Nephron (organoid): ENCODE data around the gene HNRNPAB.
A peak's percentile ranks its signal among the peaks of the same experiment; 100 is the strongest.

Source experiments
- H3K27ac Mint-ChIP-seq, 3 experiments: 2 replicates each; pipeline ENCODE4 v1.8.0; 2020; ENCODE audit warnings: mixed read lengths in 3 of 3, mild to moderate bottlenecking in 2 of 3, moderate library complexity in 1 of 3
- H3K27me3 Mint-ChIP-seq: 2 replicates; pipeline ENCODE4 v1.8.0; 2021; ENCODE audit warnings: low read depth, mild to moderate bottlenecking, moderate library complexity, mixed read lengths
- H3K36me3 Mint-ChIP-seq: 2 replicates; pipeline ENCODE4 v1.8.0; 2020; ENCODE audit warnings: low read depth, mixed read lengths
- H3K4me1 Mint-ChIP-seq: 2 replicates; pipeline ENCODE4 v1.8.0; 2020; ENCODE audit warnings: mixed read lengths
- H3K4me3 Mint-ChIP-seq, 3 experiments: 2 replicates each; pipeline ENCODE4 v1.8.0; 2020; ENCODE audit warnings: mild to moderate bottlenecking in 3 of 3, mixed read lengths in 3 of 3, moderate library complexity in 2 of 3
- H3K9me3 Mint-ChIP-seq: 2 replicates; pipeline ENCODE4 v1.8.0; 2020; ENCODE audit warnings: mixed read lengths
- CTCF ChIP-seq, 3 experiments: fragments of 200-600 bp; sonication (generic); IDR thresholded peaks; one replicate each; pipeline ENCODE4 v1.5.0; 2021; ENCODE audit warnings: antibody characterized with exemption in 3 of 3; ENCODE audit not compliant: unreplicated experiment in 3 of 3

Gene HNRNPAB

DNA sequence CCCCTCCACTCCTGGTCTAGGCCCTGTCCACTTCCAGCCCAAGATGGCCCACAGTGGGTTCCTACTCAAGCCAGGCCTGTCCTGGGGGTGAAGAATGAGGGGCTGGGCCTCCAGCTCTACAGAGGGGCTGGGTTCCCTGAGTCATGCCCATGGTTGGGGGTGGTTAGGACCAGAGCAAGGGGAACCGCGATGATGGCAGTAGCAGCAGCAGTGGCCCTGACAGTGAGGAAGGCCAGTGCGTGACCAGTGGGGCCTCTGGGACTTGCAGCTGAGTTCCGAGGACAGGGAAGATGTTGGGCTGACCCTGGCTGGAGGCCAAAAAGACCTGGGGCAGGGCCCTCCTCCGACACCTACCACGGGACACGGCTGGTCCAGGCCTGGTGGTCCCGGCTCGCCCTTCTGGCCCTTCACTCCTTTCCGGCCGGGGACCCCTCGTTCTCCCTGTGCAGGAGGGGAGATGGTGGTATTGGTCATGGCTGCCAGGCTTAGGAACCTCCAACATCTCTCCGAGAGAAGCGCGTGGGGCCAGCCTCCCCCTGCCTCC, 37.4 kb downstream of the HNRNPAB start:
- no peak for TF ChIP-seq CTCF (IDR thresholded peaks at IDR 0.05; ENCODE audit: unreplicated experiment in 3 of 3)
- H3K4me1 Mint-ChIP-seq: peaks cover 8% of the 10 kb centered on the region
- no peaks in the 10 kb centered on the region for H3K36me3 Mint-ChIP-seq
- H3K27ac Mint-ChIP-seq: no peak overlapping the region
- H3K4me3 Mint-ChIP-seq: no peak overlapping the region
- no peaks in the 10 kb centered on the region for H3K9me3 Mint-ChIP-seq
- H3K27me3 Mint-ChIP-seq: no peaks in the 10 kb centered on the region

GRCh38 chr5:178242416-178242815, 38.1 kb downstream of the HNRNPAB start:
- no peak overlapping the region for H3K4me3 Mint-ChIP-seq
- H3K9me3 Mint-ChIP-seq: no peaks in the 10 kb centered on the region
- peaks cover 7% of the 10 kb centered on the region for H3K4me1 Mint-ChIP-seq
- no peaks in the 10 kb centered on the region for H3K36me3 Mint-ChIP-seq
- no peaks in the 10 kb centered on the region for H3K27me3 Mint-ChIP-seq
- H3K27ac Mint-ChIP-seq: peak overlapping the region in 1 of 3 experiments; percentile 36
- no peak for TF ChIP-seq CTCF (IDR thresholded peaks at IDR 0.05; ENCODE audit: unreplicated experiment in 3 of 3)

- no peak overlapping the region for H3K4me3 Mint-ChIP-seq
- no peak overlapping the region for H3K27ac Mint-ChIP-seq
- H3K36me3 Mint-ChIP-seq: no peaks in the 10 kb centered on the region
- no peak for TF ChIP-seq CTCF (IDR thresholded peaks at IDR 0.05; ENCODE audit: unreplicated experiment in 3 of 3)
- H3K4me1 Mint-ChIP-seq: peaks cover 8% of the 10 kb centered on the region
- no peaks in the 10 kb centered on the region for H3K9me3 Mint-ChIP-seq
- H3K27me3 Mint-ChIP-seq: no peaks in the 10 kb centered on the region
These were observed 40.2 kb downstream of the HNRNPAB start for GRCh38 chr5:178244576-178244975.

DNA sequence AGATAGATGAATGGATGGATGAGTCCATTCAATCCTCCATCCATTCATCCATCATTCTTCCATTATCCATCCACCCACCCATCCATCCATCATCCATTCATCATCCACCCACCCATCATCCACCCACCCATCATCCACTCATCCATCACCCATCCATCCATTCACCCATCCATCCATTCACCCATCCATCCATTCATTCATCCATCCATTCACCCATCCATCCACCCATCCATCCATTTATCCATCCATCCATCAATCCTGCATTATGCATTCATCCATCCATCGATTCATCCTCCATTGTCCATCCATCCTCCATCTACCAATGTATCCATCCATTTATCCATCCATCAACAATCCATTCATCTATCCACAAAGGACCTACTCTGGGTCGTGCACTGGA, 41.1 kb downstream of the HNRNPAB start:
- Mint-ChIP-seq H3K27me3 (no peaks in the 10 kb centered on the region), H3K4me1 (peaks cover 10% of the 10 kb centered on the region), H3K9me3 (no peaks in the 10 kb centered on the region), H3K36me3 (no peaks in the 10 kb centered on the region), H3K4me3 (no peak overlapping the region), H3K27ac (no peak overlapping the region)
- no peak for TF ChIP-seq CTCF (IDR thresholded peaks at IDR 0.05; ENCODE audit: unreplicated experiment in 3 of 3)

DNA sequence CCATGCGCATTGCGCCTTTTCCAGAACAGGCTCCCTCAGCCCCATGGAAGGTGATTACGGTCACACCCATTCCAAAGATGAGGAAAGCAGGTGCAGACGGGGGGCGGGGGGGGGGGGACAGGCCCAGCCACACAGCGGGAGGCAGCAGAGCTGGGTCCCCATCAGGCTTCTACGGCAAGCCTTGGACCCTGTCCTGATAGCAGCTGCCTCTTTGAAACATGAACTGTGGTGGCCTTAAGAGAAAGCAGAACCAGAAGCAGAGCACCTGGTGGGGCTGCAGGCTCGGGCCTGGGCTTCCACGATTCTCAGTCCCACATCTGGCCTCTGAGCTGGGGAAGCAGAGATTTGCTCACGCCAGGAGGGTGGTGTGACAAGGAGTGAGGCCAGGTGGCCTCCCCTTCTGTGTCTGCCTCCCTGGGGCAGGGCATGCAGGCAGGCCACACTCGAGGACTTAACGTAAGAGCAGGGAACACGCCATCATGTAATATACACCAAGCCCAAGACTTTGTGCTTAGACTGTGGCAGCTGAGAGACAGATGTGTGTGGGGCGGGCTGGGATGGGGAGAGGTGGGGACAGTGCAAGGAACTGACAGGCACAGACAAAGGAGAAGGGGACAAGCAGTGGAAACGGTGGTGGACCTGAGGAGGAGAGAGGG, 42.4 kb downstream of the HNRNPAB start:
- no peak for TF ChIP-seq CTCF (IDR thresholded peaks at IDR 0.05; ENCODE audit: unreplicated experiment in 3 of 3)
- Mint-ChIP-seq H3K36me3 (no peaks in the 10 kb centered on the region), H3K27me3 (no peaks in the 10 kb centered on the region), H3K9me3 (no peaks in the 10 kb centered on the region), H3K4me1 (peaks cover 10% of the 10 kb centered on the region), H3K27ac (peak overlapping the region in 2 of 3 experiments; percentile 57 to 65), H3K4me3 (no peak overlapping the region)
